Testis (tissue), 3 donors: ENCODE results near the gene PPP1R7. TPM values are rescaled to one million over a fixed set of nuclear protein-coding genes. Genes with fewer than 3 reads are reported as not detected.

ENCODE experiments used
- DNase-seq: peaks from one replicate; pipeline ENCODE4 v3.0.0-alpha.2; 2019
- H3K27ac ChIP-seq, 2 donors: fragments of 200-600 bp; sonication (generic); one replicate each; pipeline ENCODE4 v1.5.1; 2019
- H3K27me3 ChIP-seq: fragments of 200-600 bp; sonication (generic); one replicate; pipeline ENCODE4 v1.5.1; 2019
- H3K36me3 ChIP-seq: fragments of 200-600 bp; sonication (generic); one replicate; pipeline ENCODE4 v1.5.1; 2017; ENCODE audit warnings: low read depth; ENCODE audit errors: missing control alignments
- H3K4me1 ChIP-seq: fragments of 200-600 bp; sonication (generic); one replicate; pipeline ENCODE4 v1.5.1; 2019
- H3K4me3 ChIP-seq, 2 donors: fragments of 200-600 bp; sonication (generic); one replicate each; pipeline ENCODE4 v1.5.1; 2017 to 2019
- H3K9me3 ChIP-seq: fragments of 200-600 bp; sonication (generic); one replicate; pipeline ENCODE4 v1.5.1; 2017
- POLR2A ChIP-seq: fragments of 450-650 bp; IDR thresholded peaks from one replicate; pipeline ENCODE4 v1.6.1; 2017; ENCODE audit warnings: antibody characterized with exemption, mild to moderate bottlenecking, moderate library complexity
- WGBS, 2 donors: methylation state at CpG; one replicate each; pipeline ENCODE4 v1.1.5; 2018; 5-methylcytosine and 5-hydroxymethylcytosine counted together
- intact Hi-C: fragments of 100-400 bp; cut with DNase I; formaldehyde crosslinking; loops from one replicate; pipeline ENCODE4 v1.15.1; 2023; ENCODE audit warnings: low total_unique reads
- polyA plus RNA-seq: library from polyadenylated mRNA; stranded (reverse); fragments of 350-450 nt; fragmentation: Illumina TruSeq; extraction: RNeasy Lipid Tissue Mini Kit (QIAGEN cat#74804); gene quantifications from one replicate; pipeline ENCODE4 v1.2.3, GENCODE V29; 2014; ENCODE audit warnings: low read depth, low replicate concordance; ENCODE audit not compliant: insufficient read depth
- total RNA-seq, 2 donors: library from RNA; depleted of rRNA; stranded (reverse); fragments of >200 nt; gene quantifications; one replicate each; pipeline ENCODE4 v1.2.3, GENCODE V29; 2016
- TF ChIP-seq, protein P1 (sequence below), 3 experiments: fragments of 450-650 bp in 2 of 3; fragments of 200-600 bp in 1 of 3; sonication (generic) in 1 of 3; IDR thresholded peaks; one replicate each; pipeline ENCODE4 v1.5.1; 2016 to 2019; ENCODE audit warnings: antibody characterized with exemption in 3 of 3, mild to moderate bottlenecking in 2 of 3, moderate library complexity in 1 of 3

Gene PPP1R7
- total and polyA plus RNA-seq, 3 donors from 2014 or later: 100 to 358 (median 139) TPM

DNA sequence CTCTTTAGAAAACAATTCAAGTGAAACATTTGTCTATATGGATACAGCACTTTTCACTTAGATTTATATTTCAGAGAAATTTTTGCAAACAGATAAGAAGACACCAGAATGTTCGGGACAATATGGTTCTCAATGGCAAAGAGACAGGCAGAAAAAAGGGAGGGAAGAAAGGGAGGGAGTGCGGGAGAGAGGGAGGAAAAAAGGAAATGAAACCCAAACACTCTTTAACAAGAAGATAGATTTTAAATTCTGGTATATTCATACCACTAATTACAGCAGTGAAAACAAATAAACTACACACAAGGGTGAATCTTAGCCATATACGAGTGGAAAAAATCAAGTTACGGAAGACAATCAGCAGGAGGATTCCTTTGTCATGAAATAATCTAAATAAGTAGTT, 4.0 kb upstream of the PPP1R7 start:
- WGBS, 2 donors: 86 to 88% methylated on average over 4 of the region's 4 CpGs

DNA sequence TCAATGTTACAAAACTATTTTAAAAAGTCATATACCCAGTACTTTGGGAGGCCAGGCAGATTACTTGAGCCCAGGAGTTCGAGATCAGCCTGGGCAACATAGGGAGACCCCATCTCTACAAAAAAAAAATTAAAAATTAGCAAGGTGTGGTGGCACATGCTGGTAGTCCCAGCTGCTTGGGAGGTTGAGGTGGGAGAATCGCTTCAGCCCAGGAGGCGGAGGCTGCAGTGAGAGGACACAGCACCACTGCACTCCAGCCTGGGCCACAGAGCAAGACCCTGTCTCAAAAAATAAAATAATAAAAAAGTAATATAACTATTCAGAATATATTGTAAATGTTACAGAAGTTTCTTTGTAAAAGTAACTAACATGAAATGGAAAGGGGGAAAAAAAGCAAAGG, 2.9 kb upstream of the PPP1R7 start:
- Histone ChIP-seq H3K27me3 (no peaks in the 10 kb centered on the region), H3K27ac (no peak overlapping the region), H3K9me3 (no peaks in the 10 kb centered on the region), H3K36me3 (no peaks in the 10 kb centered on the region), H3K4me1 (peaks cover 7% of the 10 kb centered on the region), H3K4me3 (no peak overlapping the region)
- TF ChIP-seq POLR2A: no peak
- TF ChIP-seq, protein P1, sequence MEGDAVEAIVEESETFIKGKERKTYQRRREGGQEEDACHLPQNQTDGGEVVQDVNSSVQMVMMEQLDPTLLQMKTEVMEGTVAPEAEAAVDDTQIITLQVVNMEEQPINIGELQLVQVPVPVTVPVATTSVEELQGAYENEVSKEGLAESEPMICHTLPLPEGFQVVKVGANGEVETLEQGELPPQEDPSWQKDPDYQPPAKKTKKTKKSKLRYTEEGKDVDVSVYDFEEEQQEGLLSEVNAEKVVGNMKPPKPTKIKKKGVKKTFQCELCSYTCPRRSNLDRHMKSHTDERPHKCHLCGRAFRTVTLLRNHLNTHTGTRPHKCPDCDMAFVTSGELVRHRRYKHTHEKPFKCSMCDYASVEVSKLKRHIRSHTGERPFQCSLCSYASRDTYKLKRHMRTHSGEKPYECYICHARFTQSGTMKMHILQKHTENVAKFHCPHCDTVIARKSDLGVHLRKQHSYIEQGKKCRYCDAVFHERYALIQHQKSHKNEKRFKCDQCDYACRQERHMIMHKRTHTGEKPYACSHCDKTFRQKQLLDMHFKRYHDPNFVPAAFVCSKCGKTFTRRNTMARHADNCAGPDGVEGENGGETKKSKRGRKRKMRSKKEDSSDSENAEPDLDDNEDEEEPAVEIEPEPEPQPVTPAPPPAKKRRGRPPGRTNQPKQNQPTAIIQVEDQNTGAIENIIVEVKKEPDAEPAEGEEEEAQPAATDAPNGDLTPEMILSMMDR (IDR thresholded peaks at IDR 0.05): no peak
- intact Hi-C loops: no loop called here
- DNase-seq: no peak
- WGBS, 2 donors: 88 to 90% methylated on average over 3 of the region's 3 CpGs

More for the DNA sequence above, 4.0 kb upstream of the PPP1R7 start:
- peaks cover 4% of the 10 kb centered on the region for H3K4me1 ChIP-seq
- TF ChIP-seq, protein P1 (IDR thresholded peaks at IDR 0.05): no peak
- TF ChIP-seq POLR2A: no peak
- no peak overlapping the region for H3K27ac ChIP-seq
- H3K36me3 ChIP-seq: no peaks in the 10 kb centered on the region
- H3K9me3 ChIP-seq: no peaks in the 10 kb centered on the region
- H3K27me3 ChIP-seq: no peaks in the 10 kb centered on the region
- no peak for DNase-seq
- no peak overlapping the region for H3K4me3 ChIP-seq
- intact Hi-C loops: no loop called here

DNA sequence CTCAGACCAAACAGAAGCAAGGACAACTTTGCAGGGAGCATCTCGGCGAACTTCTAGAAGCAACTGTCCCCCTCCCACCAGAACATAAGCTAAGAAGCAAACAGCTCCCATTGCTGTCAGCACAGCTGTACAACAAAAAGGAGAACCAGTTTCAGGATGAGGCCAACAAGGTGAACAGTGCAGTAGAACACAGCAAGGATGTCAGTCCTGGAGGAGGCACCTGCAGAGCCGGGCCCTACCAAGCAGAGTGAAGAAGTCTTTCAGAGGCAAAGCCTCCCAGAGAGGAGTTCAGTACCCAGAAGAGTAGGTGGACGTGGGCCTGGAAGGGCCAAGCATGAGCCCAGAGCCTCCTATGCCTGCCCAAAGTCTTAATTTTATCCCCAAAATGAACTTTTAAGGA, 2.0 kb upstream of the PPP1R7 start:
- intact Hi-C loops: no loop called here
- 62 to 73% methylated on average over 3 to 4 of the region's 4 CpGs for WGBS, 2 donors
- H3K4me1 ChIP-seq: peaks cover 7% of the 10 kb centered on the region
- no peaks in the 10 kb centered on the region for H3K36me3 ChIP-seq
- TF ChIP-seq, protein P1 (IDR thresholded peaks at IDR 0.05): no peak
- TF ChIP-seq POLR2A: no peak
- peak overlapping the region; percentile 87 to 91 for H3K4me3 ChIP-seq
- DNase-seq: no peak
- H3K27ac ChIP-seq: no peak overlapping the region
- H3K9me3 ChIP-seq: no peaks in the 10 kb centered on the region
- no peaks in the 10 kb centered on the region for H3K27me3 ChIP-seq

DNA sequence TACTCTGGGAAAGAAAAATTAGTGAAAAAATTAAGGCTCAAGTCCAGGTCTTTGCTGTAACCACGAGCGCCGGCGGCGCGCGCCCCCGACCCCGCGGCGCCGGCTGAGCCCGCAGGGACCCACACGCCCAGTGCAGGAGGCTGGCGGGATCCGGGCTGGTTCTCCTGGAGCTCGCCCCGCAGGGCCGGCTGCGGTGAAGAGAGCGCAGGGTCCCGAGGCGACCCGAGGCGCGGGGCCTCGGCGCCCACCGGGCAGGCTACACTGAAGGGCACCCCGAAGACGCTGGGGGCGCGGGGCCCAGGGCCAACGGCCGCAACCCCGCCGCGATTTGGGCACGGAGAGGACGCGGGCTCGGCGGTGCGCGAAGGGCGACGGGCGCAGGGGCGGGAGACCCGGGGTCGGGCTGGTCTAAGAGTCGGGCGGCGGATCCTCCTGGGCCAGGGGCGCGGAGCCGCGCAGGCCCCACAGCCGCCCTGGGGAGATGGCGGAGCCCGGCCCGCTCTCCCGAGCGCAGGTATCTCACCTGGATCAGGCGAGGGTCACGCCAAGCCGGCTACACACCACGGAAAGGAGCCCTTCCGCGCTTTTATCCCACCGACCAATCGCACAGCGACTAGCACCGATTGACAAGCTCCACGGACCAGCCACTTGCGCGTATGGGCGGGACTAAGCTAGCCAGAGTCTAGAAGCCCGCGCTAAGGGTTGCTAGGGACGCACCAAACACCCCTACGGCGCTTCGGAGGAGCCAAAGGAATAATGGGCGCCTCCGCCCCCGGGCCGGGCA, 1.2 kb upstream of the PPP1R7 start, which contains the start of gene PASK:
TSS of gene PASK (minus strand) at position 582 of the 784 bp plus-strand sequence. CDS start 6,440 bp downstream, outside the sequence.
- H3K27ac ChIP-seq: peak within 1 kb of the TSS in 1 of 2 donors; percentile 64
- H3K9me3 ChIP-seq: no peaks in the 10 kb centered on the region
- H3K4me3 ChIP-seq: peak within 1 kb of the TSS; percentile 87 to 91
- peaks cover 7% of the 10 kb centered on the region for H3K4me1 ChIP-seq
- intact Hi-C loops: no loop called here
- 0 to 1% methylated on average over 23 to 67 of the region's 88 CpGs for WGBS, 2 donors
- H3K36me3 ChIP-seq: no peaks in the 10 kb centered on the region
- H3K27me3 ChIP-seq: no peaks in the 10 kb centered on the region
- TF ChIP-seq POLR2A: no peak
- TF ChIP-seq, protein P1 (IDR thresholded peaks at IDR 0.05): no peak
- peak; percentile 99 for DNase-seq

DNA sequence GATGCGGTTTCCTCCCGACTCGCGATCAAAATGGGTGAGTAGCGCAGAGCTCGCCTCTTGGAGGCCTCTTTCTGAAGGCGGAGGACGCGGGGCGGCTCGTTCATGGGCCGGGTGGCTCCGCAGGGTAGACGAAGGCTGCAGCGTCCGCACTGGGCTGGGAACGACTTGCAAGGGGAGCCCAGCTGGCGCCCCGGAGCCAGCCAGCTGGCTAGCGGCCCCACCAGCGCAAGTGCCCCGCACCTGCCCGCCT, 667 bp upstream of the PPP1R7 start:
- intact Hi-C loops: no loop called here
- H3K4me3 ChIP-seq: peak overlapping the region; percentile 87 to 91
- no peak for DNase-seq
- no peaks in the 10 kb centered on the region for H3K27me3 ChIP-seq
- no peaks in the 10 kb centered on the region for H3K36me3 ChIP-seq
- 0% methylated on average over 3 to 8 of the region's 23 CpGs for WGBS, 2 donors
- no peak overlapping the region for H3K27ac ChIP-seq
- H3K9me3 ChIP-seq: no peaks in the 10 kb centered on the region
- no peak for TF ChIP-seq POLR2A
- TF ChIP-seq, protein P1 (IDR thresholded peaks at IDR 0.05): no peak
- peaks cover 7% of the 10 kb centered on the region for H3K4me1 ChIP-seq
